Omental fat pad (tissue), 4 donors: Measurements from ENCODE around the gene RPE. TPM values are rescaled to one million over a fixed set of nuclear protein-coding genes. Genes with fewer than 3 reads are reported as not detected.

Experiments used
- ATAC-seq: fragments of 150-250 bp; one replicate; pipeline ENCODE4 v1.9.1; 2016; ENCODE audit warnings: mild to moderate bottlenecking, moderate library complexity; ENCODE audit not compliant: low FRiP score
- DNase-seq: peaks from one replicate; pipeline ENCODE4 v3.0.0-alpha.2; 2019; ENCODE audit warnings: low spot score
- CTCF ChIP-seq, 3 donors: fragments of 450-650 bp; IDR thresholded peaks; one replicate each; pipeline ENCODE4 v1.5.1; 2016 to 2017; ENCODE audit warnings: antibody characterized with exemption in 3 of 3, mild to moderate bottlenecking in 3 of 3, moderate library complexity in 2 of 3
- total RNA-seq, 4 donors: library from RNA; depleted of rRNA; stranded (reverse); fragments of >200 nt; gene quantifications; one replicate each; pipeline ENCODE4 v1.1.0, GENCODE V29; 2016

Gene RPE
- total RNA-seq, 4 donors from 2014 or later, result 45.3 to 63.2 (median 50.4) TPM

DNA sequence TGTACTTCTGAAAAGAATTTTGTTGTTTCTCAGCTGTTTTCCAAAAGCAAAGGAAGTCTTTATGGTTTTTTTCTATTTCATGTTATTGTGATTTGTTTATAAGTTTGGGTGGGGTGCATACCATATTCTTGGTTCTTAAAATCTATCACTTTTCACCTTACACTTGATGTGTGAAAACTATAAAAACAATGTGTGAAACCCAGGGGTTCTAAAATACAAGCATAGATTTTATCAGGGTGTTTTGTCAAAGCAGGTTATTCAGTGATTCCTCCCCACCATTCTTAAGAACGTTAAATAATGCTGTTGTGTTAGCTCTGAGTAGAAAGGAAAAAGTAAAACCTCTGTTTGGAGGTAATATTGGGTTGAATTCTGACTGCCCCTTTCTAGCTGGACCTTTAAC, 17.7 kb downstream of the RPE start:
- DNase-seq (no peak), ATAC-seq (no peak)
- no peak for TF ChIP-seq CTCF (IDR thresholded peaks at IDR 0.05)

DNA sequence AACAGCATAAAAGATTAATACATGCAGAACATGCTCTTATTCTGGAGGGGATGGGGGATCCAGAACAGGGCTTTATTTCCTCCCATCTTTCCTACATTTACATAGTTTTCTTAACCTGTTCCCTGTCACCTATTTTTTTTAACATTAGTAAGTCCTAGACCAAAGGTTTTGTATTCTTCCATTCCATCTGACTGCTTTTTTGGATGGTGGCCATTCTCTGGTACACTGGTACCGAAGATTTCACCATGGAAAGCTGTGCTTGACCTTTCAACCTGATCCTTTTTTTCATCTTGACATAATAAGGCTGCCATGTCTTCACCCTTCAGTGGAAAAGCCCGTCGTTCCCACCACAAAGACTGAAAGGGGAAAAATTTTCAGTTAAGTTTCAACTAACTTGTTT, 20.4 kb downstream of the RPE start:
- ATAC-seq (no peak), DNase-seq (no peak)
- TF ChIP-seq CTCF (IDR thresholded peaks at IDR 0.05), result no peak

DNA sequence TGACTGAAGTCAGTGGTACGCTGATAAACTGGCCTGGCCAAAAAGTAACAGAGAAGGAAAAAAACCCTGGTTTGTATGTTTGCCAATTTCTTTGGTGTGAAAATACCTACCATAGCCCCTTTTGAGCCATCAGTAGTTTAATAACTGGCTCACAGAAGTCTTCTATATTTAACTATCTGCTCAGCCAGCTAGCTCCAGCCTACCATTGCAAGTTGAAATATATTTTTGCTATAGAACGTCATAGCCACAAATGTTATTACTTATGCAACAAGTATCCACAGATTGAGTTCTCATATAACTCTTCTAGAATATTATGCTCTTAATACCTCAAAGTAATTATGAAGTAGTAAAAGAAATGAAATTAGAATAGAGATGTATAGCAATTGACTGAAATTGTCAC, 25.2 kb downstream of the RPE start:
- no peak for ATAC-seq
- TF ChIP-seq CTCF (IDR thresholded peaks at IDR 0.05), result no peak

DNA sequence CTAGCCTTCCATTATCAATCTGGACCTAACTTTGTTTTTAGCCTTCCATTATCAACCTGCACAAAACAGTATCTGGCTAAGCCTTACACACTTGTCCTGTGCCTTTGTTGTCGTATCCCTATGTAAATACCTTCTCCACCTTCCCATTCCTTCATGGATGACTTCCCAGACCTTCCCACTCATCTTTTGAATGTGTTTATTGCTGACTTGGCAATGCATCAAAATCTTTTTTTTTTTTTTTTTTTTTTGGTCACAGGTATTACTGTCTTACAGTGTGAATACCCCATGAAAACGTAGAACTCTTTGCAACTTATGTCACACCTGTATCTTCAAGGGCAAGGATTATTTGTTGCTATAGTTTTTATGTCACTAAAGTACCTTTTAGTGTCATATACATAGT, 25.7 kb downstream of the RPE start:
- no peak for TF ChIP-seq CTCF (IDR thresholded peaks at IDR 0.05)
- no peak for DNase-seq
- no peak for ATAC-seq

More for the DNA sequence above, 25.2 kb downstream of the RPE start:
- no peak for DNase-seq

- TF ChIP-seq CTCF (IDR thresholded peaks at IDR 0.05), result no peak
- DNase-seq (no peak), ATAC-seq (no peak)
Observed at GRCh38 chr2:210034087-210034683, 31.7 kb downstream of the RPE start.

GRCh38 chr2:210035679-210036078, 33.2 kb downstream of the RPE start:
- no peak for DNase-seq
- no peak for TF ChIP-seq CTCF (IDR thresholded peaks at IDR 0.05)

DNA sequence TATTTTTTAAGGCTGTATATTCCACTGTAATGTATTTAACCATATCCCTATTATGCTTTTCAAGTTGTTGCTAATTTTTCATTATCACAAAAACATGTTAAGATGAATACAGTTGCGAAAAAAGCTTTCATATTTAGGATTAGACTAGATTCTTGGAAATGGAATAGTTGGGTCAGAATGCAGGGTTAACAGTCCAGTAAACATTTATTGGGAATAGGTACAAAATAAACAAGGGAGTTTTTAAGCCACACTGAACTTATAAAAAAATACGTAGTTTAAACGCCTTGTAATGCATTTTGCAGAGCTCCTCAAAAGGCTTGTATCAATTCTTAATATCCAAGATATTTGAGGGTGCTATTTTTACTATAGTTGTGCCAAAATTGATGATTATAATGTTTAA, 35.6 kb downstream of the RPE start:
- DNase-seq (no peak), ATAC-seq (no peak)

More at GRCh38 chr2:210035679-210036078, 33.2 kb downstream of the RPE start:
- no peak for ATAC-seq

More for the DNA sequence above, 35.6 kb downstream of the RPE start:
- no peak for TF ChIP-seq CTCF (IDR thresholded peaks at IDR 0.05)
